Measurements from ENCODE around the gene SORBS1.

The SORBS1 gene

DNA sequence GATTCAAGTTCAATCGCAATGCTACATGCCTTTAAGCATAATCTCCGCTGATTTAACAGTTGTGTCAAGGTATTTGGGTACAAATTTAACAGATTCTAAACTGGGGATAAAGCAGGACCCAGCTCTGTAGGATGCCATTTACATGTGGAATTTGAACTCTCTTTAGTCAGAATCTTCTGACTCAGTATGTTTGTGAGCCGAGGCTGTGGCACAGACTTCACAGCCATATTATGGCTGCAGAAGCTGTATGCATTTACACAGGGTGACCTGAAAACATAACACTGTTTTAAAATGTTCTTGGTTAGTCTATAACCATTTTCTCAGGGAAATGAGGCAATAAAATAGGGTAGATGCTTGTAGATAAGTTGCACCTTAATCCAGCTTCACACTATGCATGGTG lies 279.1 kb downstream of the SORBS1 start:
- peak; percentile 48 for ATAC-seq
- TF ChIP-seq ESRRG (CRISPR knock-in tag; IDR thresholded peaks at IDR 0.05), result no peak
- TF ChIP-seq, protein P1, sequence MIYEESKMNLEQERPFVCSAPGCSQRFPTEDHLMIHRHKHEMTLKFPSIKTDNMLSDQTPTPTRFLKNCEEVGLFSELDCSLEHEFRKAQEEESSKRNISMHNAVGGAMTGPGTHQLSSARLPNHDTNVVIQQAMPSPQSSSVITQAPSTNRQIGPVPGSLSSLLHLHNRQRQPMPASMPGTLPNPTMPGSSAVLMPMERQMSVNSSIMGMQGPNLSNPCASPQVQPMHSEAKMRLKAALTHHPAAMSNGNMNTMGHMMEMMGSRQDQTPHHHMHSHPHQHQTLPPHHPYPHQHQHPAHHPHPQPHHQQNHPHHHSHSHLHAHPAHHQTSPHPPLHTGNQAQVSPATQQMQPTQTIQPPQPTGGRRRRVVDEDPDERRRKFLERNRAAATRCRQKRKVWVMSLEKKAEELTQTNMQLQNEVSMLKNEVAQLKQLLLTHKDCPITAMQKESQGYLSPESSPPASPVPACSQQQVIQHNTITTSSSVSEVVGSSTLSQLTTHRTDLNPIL (CRISPR knock-in tag; IDR thresholded peaks at IDR 0.05; ENCODE audit: low read depth), result no peak
- no peak for TF ChIP-seq ISL1 (CRISPR knock-in tag; IDR thresholded peaks at IDR 0.05)
- no peak for TF ChIP-seq OSR1 (CRISPR knock-in tag; IDR thresholded peaks at IDR 0.05)
- TF ChIP-seq, protein P2, sequence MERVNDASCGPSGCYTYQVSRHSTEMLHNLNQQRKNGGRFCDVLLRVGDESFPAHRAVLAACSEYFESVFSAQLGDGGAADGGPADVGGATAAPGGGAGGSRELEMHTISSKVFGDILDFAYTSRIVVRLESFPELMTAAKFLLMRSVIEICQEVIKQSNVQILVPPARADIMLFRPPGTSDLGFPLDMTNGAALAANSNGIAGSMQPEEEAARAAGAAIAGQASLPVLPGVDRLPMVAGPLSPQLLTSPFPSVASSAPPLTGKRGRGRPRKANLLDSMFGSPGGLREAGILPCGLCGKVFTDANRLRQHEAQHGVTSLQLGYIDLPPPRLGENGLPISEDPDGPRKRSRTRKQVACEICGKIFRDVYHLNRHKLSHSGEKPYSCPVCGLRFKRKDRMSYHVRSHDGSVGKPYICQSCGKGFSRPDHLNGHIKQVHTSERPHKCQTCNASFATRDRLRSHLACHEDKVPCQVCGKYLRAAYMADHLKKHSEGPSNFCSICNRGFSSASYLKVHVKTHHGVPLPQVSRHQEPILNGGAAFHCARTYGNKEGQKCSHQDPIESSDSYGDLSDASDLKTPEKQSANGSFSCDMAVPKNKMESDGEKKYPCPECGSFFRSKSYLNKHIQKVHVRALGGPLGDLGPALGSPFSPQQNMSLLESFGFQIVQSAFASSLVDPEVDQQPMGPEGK (CRISPR knock-in tag; IDR thresholded peaks at IDR 0.05; ENCODE audit: borderline replicate concordance), result no peak
- TF ChIP-seq TCF4 (CRISPR knock-in tag; IDR thresholded peaks at IDR 0.05; ENCODE audit: borderline replicate concordance), result no peak
- TF ChIP-seq, protein P3, sequence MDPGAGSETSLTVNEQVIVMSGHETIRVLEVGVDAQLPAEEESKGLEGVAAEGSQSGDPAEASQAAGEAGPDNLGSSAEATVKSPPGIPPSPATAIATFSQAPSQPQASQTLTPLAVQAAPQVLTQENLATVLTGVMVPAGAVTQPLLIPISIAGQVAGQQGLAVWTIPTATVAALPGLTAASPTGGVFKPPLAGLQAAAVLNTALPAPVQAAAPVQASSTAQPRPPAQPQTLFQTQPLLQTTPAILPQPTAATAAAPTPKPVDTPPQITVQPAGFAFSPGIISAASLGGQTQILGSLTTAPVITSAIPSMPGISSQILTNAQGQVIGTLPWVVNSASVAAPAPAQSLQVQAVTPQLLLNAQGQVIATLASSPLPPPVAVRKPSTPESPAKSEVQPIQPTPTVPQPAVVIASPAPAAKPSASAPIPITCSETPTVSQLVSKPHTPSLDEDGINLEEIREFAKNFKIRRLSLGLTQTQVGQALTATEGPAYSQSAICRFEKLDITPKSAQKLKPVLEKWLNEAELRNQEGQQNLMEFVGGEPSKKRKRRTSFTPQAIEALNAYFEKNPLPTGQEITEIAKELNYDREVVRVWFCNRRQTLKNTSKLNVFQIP (CRISPR knock-in tag; IDR thresholded peaks at IDR 0.05; ENCODE audit: borderline replicate concordance, low read depth), result no peak
- TF ChIP-seq, protein P4, sequence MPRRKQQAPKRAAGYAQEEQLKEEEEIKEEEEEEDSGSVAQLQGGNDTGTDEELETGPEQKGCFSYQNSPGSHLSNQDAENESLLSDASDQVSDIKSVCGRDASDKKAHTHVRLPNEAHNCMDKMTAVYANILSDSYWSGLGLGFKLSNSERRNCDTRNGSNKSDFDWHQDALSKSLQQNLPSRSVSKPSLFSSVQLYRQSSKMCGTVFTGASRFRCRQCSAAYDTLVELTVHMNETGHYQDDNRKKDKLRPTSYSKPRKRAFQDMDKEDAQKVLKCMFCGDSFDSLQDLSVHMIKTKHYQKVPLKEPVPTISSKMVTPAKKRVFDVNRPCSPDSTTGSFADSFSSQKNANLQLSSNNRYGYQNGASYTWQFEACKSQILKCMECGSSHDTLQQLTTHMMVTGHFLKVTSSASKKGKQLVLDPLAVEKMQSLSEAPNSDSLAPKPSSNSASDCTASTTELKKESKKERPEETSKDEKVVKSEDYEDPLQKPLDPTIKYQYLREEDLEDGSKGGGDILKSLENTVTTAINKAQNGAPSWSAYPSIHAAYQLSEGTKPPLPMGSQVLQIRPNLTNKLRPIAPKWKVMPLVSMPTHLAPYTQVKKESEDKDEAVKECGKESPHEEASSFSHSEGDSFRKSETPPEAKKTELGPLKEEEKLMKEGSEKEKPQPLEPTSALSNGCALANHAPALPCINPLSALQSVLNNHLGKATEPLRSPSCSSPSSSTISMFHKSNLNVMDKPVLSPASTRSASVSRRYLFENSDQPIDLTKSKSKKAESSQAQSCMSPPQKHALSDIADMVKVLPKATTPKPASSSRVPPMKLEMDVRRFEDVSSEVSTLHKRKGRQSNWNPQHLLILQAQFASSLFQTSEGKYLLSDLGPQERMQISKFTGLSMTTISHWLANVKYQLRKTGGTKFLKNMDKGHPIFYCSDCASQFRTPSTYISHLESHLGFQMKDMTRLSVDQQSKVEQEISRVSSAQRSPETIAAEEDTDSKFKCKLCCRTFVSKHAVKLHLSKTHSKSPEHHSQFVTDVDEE (CRISPR knock-in tag; IDR thresholded peaks at IDR 0.05), result no peak
- no peak for TF ChIP-seq ZNF8 (CRISPR knock-in tag; IDR thresholded peaks at IDR 0.05)
- TF ChIP-seq RARB (CRISPR knock-in tag; IDR thresholded peaks at IDR 0.05), result no peak
- no peak for TF ChIP-seq SNAI2 (CRISPR knock-in tag; IDR thresholded peaks at IDR 0.05)
- no peak for TF ChIP-seq PPARA (CRISPR knock-in tag; IDR thresholded peaks at IDR 0.05; ENCODE audit: borderline replicate concordance)
- no peak for TF ChIP-seq BACH2 (CRISPR knock-in tag; IDR thresholded peaks at IDR 0.05; ENCODE audit: borderline replicate concordance)
- TF ChIP-seq ZC3H10 (CRISPR knock-in tag; IDR thresholded peaks at IDR 0.05), result no peak
- no peak for TF ChIP-seq ZFP30 (CRISPR knock-in tag; IDR thresholded peaks at IDR 0.05)
- no peak for TF ChIP-seq ZNF70 (CRISPR knock-in tag; IDR thresholded peaks at IDR 0.05)
- no peak for TF ChIP-seq TOX (CRISPR knock-in tag; IDR thresholded peaks at IDR 0.05; ENCODE audit: borderline replicate concordance)
- no peak for TF ChIP-seq ARNTL (CRISPR knock-in tag; IDR thresholded peaks at IDR 0.05; ENCODE audit: borderline replicate concordance, low read depth)

DNA sequence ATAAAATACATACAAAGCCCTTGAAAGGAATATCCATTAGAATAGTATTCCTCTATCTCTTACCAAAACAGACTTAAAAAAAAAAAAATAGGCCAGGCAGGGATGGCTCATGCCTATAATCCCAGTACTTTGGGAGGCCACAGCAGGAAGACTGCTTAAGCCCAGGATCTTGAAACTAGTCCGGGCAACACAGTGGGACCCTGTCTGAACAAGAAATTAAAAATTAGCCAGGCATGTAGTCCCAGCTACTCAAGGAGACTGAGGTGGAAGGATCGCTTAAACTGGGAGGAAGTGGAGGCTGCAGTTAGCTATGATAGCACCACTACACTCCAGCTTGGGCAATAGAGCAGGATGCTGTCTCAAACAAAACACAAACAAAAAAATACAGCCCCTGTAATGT lies 280.0 kb downstream of the SORBS1 start:
- no peak for ATAC-seq
- TF ChIP-seq, protein P1 (CRISPR knock-in tag; IDR thresholded peaks at IDR 0.05; ENCODE audit: low read depth), result no peak
- TF ChIP-seq GLIS3 (CRISPR knock-in tag; IDR thresholded peaks at IDR 0.05), result no peak
- TF ChIP-seq CSDC2 (CRISPR knock-in tag; IDR thresholded peaks at IDR 0.05), result no peak
- TF ChIP-seq, protein P3 (CRISPR knock-in tag; IDR thresholded peaks at IDR 0.05; ENCODE audit: borderline replicate concordance, low read depth), result no peak
- no peak for TF ChIP-seq ZC3H10 (CRISPR knock-in tag; IDR thresholded peaks at IDR 0.05)
- no peak for TF ChIP-seq ZFP3 (CRISPR knock-in tag; IDR thresholded peaks at IDR 0.05)
- TF ChIP-seq RARB (CRISPR knock-in tag; IDR thresholded peaks at IDR 0.05), result no peak
- TF ChIP-seq, protein P4 (CRISPR knock-in tag; IDR thresholded peaks at IDR 0.05), result no peak
- no peak for TF ChIP-seq ZFP30 (CRISPR knock-in tag; IDR thresholded peaks at IDR 0.05)
- no peak for TF ChIP-seq ZNF70 (CRISPR knock-in tag; IDR thresholded peaks at IDR 0.05)
- TF ChIP-seq SNAI2 (CRISPR knock-in tag; IDR thresholded peaks at IDR 0.05), result no peak
- TF ChIP-seq ISL1 (CRISPR knock-in tag; IDR thresholded peaks at IDR 0.05), result no peak
- TF ChIP-seq PPARA (CRISPR knock-in tag; IDR thresholded peaks at IDR 0.05; ENCODE audit: borderline replicate concordance), result no peak
- no peak for TF ChIP-seq TCF4 (CRISPR knock-in tag; IDR thresholded peaks at IDR 0.05; ENCODE audit: borderline replicate concordance)
- TF ChIP-seq OSR1 (CRISPR knock-in tag; IDR thresholded peaks at IDR 0.05), result no peak
- TF ChIP-seq BACH2 (CRISPR knock-in tag; IDR thresholded peaks at IDR 0.05; ENCODE audit: borderline replicate concordance), result no peak
- no peak for TF ChIP-seq ARNTL (CRISPR knock-in tag; IDR thresholded peaks at IDR 0.05; ENCODE audit: borderline replicate concordance, low read depth)

Data from SK-N-SH treated with all-trans-retinoic acid at 6 μM for 48 hours (cell line).